ENCODE data around the gene SETD5. TPM values are rescaled to one million over a fixed set of nuclear protein-coding genes. Genes with fewer than 3 reads are reported as not detected.
A peak's percentile ranks its signal among the peaks of the same experiment; 100 is the strongest.

SETD5 gene
- polyA plus RNA-seq, 3 donors, result 101 to 106 (median 105) TPM

GRCh38 chr3:9405756-9406155 lies 8.3 kb downstream of the SETD5 start:
- DNase-seq (ENCODE audit: low read depth in 3 of 3, low spot score in 2 of 3), result no peak

GRCh38 chr3:9406856-9407626 lies 9.6 kb downstream of the SETD5 start:
- DNase-seq (ENCODE audit: low read depth in 3 of 3, low spot score in 2 of 3), result no peak

DNA sequence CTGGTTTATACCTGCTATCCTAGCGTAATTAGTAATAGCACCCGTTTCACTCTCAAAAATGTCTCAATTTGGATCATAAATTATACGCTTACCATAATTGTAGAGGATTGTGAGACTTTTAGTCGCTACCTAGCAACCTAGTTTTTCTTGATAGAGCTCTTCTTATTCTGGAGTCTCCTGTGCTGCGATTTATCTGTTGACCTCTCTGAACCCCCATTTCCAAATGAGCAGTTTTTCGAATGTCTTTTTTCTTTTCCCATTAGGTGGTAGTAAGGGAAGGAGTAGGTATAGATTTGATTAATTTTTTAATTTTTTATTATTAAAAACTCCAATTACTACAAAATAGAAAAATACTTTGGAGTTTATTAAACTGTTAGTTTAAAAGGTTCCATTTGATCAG lies 10.6 kb downstream of the SETD5 start:
- no peak for DNase-seq (ENCODE audit: low read depth in 3 of 3, low spot score in 2 of 3)

DNA sequence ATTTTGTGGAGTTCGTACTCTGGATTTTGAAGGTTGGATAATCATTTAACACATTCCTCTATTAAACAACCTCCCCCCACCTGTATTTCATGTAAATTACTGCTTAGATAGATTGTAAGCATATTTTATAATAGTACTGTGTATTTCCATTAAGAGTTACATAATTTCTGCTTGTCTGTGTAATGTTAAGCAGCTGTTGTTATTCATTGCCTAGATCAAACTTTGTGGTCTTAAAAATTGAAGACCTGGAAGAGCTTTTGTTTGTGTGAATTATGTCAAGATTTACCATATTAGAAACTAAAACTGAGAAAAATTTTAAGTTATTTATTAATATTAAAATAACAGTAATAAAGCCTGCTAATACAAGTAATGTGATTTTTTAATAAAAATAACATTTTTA lies 11.1 kb downstream of the SETD5 start:
- DNase-seq (ENCODE audit: low read depth in 3 of 3, low spot score in 2 of 3), result no peak

- no peak for DNase-seq (ENCODE audit: low read depth in 3 of 3, low spot score in 2 of 3)
These were observed 12.8 kb downstream of the SETD5 start for GRCh38 chr3:9409981-9410854.

DNA sequence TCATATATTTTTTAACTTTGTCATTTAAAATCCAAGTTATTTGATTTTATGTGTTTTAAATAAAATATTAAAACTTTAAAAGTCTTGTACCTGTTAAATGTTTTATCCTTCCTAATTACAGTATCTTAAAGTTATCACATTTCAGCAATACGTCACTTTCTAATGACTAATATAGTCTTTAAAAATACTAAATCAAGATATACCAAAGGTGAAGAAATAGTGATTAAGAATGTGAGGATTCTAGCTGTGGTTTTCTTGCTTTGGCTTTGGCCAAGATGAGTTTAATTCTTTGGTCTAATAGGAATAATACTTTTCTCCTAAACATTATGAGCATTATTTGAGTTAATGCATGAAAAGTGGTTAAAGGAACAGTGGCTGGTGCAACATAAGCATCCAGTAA lies 13.9 kb downstream of the SETD5 start:
- no peak for DNase-seq (ENCODE audit: low read depth in 3 of 3, low spot score in 2 of 3)

- DNase-seq (ENCODE audit: low read depth in 3 of 3, low spot score in 2 of 3), result no peak
These were observed 14.9 kb downstream of the SETD5 start for GRCh38 chr3:9412293-9412692.

DNA sequence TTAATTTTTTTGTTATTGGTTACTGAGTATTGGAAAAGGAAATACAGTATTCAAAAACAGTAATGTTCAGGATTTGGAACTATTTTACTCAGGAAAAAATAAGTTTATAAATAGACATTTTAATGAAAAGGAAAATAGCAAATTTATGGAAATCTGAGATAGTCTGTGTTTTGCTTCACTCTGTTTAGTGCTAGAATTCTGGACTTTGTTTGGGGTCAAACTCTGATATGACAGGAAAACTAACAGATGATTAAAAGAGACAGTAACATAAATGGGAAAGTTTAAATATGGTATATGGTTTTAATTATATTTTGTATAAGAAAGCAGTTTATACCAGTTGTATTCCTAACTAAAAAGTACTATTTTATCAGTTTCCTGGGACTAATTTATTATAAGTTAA lies 17.4 kb downstream of the SETD5 start:
- no peak for DNase-seq (ENCODE audit: low read depth in 3 of 3, low spot score in 2 of 3)

DNA sequence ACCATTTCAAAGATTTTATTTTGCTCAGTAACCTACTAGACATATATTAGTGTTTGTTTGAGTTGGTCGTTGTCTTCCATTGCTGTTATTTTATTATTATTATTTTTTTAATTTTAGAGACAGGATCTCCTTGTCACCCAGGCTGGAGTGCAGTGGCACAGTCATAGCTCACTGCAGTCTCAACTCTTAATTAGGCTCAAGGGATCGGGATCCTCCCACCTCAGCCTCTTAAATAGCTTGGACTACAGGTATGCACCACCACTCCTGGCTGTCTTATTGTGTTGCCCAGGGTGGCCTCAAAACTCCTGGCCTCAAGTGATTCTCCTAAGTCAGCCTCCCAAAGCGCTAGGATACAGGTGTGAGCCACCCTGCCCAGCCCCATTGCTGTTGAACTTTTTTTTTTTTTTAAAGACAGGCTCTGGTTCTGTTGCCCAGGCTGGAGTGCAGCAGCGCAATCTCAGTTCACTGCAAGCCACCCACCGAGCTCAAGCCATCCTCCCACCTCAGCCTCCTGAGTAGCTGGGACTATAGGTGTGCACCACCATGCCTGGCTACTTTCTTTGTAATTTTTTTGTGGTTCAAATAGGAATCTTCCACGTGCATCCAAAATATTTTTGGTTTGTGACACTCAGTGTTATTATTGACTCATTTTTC lies 18.2 kb downstream of the SETD5 start:
- DNase-seq (ENCODE audit: low read depth in 3 of 3, low spot score in 2 of 3), result no peak

DNA sequence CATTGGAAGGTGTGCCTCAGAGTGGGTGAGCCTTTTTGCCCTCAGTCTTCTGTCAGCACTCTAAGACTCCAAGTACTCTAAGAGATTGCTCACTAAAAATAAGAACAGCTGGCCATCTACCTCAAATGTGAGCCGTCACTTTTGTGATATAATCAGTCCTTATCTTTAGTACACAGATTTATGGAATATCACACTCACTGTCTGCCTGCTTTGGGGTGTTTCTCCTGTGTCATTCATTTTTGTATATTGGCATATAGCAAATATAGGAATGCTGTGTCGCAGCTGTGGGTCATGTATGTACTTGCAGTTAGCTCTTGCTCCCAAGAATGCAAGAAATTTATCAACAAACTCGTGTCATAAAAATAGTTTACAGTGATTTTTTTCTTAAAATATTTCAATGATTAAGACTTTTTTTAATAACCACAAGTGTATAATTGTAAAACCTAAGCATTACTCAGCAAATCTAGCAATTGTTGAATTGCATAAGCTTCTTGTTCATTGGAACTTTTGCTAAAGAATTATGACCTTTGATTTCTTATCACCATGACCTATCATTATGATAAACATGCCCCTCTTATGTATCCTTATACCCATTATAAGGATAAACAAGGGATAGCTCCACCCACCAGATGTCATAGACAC lies 18.8 kb downstream of the SETD5 start:
- DNase-seq (ENCODE audit: low read depth in 3 of 3, low spot score in 2 of 3), result no peak

- DNase-seq (ENCODE audit: low read depth in 3 of 3, low spot score in 2 of 3), result no peak
These were observed 23.6 kb downstream of the SETD5 start for GRCh38 chr3:9420850-9421549.

- DNase-seq (ENCODE audit: low read depth in 3 of 3, low spot score in 2 of 3), result peak; percentile 73 to 88 (median 78)
These were observed 25.5 kb downstream of the SETD5 start for GRCh38 chr3:9422712-9423424.

- no peak for DNase-seq (ENCODE audit: low read depth in 3 of 3, low spot score in 2 of 3)
These were observed 31.0 kb downstream of the SETD5 start for GRCh38 chr3:9428411-9428810.

- no peak for DNase-seq (ENCODE audit: low read depth in 3 of 3, low spot score in 2 of 3)
These were observed 33.3 kb downstream of the SETD5 start for GRCh38 chr3:9430733-9431132.

GRCh38 chr3:9433627-9434521 lies 36.5 kb downstream of the SETD5 start:
- DNase-seq (ENCODE audit: low read depth in 3 of 3, low spot score in 2 of 3), result no peak

GRCh38 chr3:9435316-9435715 lies 37.9 kb downstream of the SETD5 start:
- DNase-seq (ENCODE audit: low read depth in 3 of 3, low spot score in 2 of 3), result no peak

DNA sequence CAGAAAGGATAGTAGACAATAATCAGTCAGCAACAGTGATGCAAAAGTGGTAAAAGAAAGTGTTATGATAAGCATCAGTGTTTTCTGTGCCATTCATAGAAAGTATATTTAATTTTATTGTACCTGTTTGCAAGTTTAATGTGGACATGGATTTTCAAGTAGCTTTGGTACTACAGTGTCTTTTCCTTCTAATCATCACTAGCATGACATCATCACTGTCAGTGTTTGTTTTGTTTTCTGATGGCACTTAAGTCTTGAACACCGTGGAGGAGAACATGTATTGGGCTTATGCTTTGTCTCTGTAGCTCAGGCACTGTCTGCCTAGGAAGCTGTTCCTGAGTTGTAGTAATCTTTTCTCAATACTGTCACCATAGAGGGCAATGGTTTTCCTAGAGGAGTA lies 41.9 kb downstream of the SETD5 start:
- DNase-seq (ENCODE audit: low read depth in 3 of 3, low spot score in 2 of 3), result no peak

- DNase-seq (ENCODE audit: low read depth in 3 of 3, low spot score in 2 of 3), result no peak
These were observed 44.2 kb downstream of the SETD5 start for GRCh38 chr3:9441501-9442221.
